Adrenal gland (tissue), 5 donors: ENCODE data around the gene SYT15.
"Not testable (repeated sequence)": the region's sequence is repeated elsewhere in the genome, so short reads cannot be mapped to it uniquely, and the experiment has no call there.

ENCODE experiments used
- CTCF ChIP-seq, 6 experiments: fragments of 450-650 bp in 4 of 6; fragments of 200-600 bp in 2 of 6; sonication (generic) in 1 of 6; IDR thresholded peaks; 1 replicate in 5 of 6; 2 replicates in 1 of 6; pipeline versions ENCODE4 v1.5.1 to v1.8.0; 2016 to 2021; ENCODE audit warnings: antibody characterized with exemption in 6 of 6, mild to moderate bottlenecking in 2 of 6, moderate library complexity in 1 of 6
- POLR2A ChIP-seq, 2 donors: fragments of 450-650 bp; IDR thresholded peaks; one replicate each; pipeline ENCODE4 v1.6.1; 2017; ENCODE audit warnings: antibody characterized with exemption in 2 of 2, mild to moderate bottlenecking in 2 of 2, moderate library complexity in 1 of 2
- donor health status: DM: no; HTN: no; CAD: no.

GRCh38 chr10:46616227-46616626, 37.3 kb downstream of the SYT15 start:
- TF ChIP-seq CTCF, POLR2A (IDR thresholded peaks at IDR 0.05): not testable (repeated sequence)
